ENCODE measurements around the gene ZC3H13.

DNA sequence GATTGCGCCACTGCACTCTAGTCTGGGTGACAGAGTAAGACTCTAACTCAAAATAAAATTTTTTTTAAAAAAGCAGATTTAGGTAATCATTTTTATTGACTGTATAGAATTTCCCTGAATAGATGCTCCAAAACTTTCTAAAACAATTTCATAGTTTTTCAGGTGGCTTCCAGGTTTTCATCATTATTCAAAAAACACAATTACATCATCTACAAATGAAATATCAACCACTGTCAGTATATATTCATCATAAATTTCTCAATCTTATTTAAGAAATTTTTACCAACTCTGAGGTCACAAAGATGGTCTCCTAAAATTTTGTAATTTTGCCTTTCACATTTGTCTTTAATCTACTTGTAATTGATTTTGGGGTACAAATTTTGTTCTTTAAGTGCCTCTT, 48.1 kb downstream of the ZC3H13 start:
- TF ChIP-seq, protein P1, sequence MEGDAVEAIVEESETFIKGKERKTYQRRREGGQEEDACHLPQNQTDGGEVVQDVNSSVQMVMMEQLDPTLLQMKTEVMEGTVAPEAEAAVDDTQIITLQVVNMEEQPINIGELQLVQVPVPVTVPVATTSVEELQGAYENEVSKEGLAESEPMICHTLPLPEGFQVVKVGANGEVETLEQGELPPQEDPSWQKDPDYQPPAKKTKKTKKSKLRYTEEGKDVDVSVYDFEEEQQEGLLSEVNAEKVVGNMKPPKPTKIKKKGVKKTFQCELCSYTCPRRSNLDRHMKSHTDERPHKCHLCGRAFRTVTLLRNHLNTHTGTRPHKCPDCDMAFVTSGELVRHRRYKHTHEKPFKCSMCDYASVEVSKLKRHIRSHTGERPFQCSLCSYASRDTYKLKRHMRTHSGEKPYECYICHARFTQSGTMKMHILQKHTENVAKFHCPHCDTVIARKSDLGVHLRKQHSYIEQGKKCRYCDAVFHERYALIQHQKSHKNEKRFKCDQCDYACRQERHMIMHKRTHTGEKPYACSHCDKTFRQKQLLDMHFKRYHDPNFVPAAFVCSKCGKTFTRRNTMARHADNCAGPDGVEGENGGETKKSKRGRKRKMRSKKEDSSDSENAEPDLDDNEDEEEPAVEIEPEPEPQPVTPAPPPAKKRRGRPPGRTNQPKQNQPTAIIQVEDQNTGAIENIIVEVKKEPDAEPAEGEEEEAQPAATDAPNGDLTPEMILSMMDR (IDR thresholded peaks at IDR 0.05) = no peak
- no peak for TF ChIP-seq POLR2A (IDR thresholded peaks at IDR 0.05)

Measured in adrenal gland (tissue), 5 donors.